ENCODE measurements around the gene FOXC1. TPM values are rescaled to one million over a fixed set of nuclear protein-coding genes. Genes with fewer than 3 reads are reported as not detected.

The FOXC1 gene
- total and polyA plus RNA-seq, 9 of the 15 experiments (the other 6 are each of a cell fraction or from before 2014, with no cell fraction given), result not detected

- ChIA-PET POLR2A (interaction anchor here (0.6 kb wide), 2 partner anchors 17 to 19 kb away, joined by 3 to 4 read pairs; no protein-coding TSS in a partner anchor), CTCF (ENCODE audit: low intra/inter-chr PET ratio) (no interaction called here)
- no peak for ATAC-seq
- H3K4me3 ChIP-seq, result no peak overlapping the region
- no peaks in the 10 kb centered on the region for H3K9me3 ChIP-seq (replicated peaks; ENCODE audit: control insufficient read depth, insufficient read depth, low read depth, low read length)
- H3K4me2 ChIP-seq (ENCODE audit: insufficient read depth, low read length), result no peak overlapping the region
- DNase-seq (ENCODE audit: extremely low read depth in 1 of 4, low spot score in 3 of 4), result no peak
- BruUV-seq (replicated peaks), result no TSS peak
- in situ Hi-C loops (cut with MboI) (no loop called here), intact Hi-C loops (cut with micrococcal nuclease) (no loop called here)
- 1% methylated on average over 6 of the region's 6 CpGs for WGBS (ENCODE audit: insufficient coverage, low coverage, missing lambda C conversion rate)
- no peak overlapping the region for H2AFZ ChIP-seq (ENCODE audit: low read depth, low read length)
- no peaks in the 10 kb centered on the region for H3K9me1 ChIP-seq (ENCODE audit: control insufficient read depth, insufficient read depth, low read length)
- TF ChIP-seq HDAC3 (IDR thresholded peaks at IDR 0.05; ENCODE audit: borderline replicate concordance, partially characterized antibody), result no peak
- no peak for TF ChIP-seq KAT2B (IDR thresholded peaks at IDR 0.05; ENCODE audit: low read depth, low read length)
- H3K36me3 ChIP-seq (ENCODE audit: control insufficient read depth, insufficient read depth, low read length), result no peaks in the 10 kb centered on the region
- H3K27me3 ChIP-seq (ENCODE audit: control insufficient read depth in 2 of 2, insufficient read depth in 2 of 2, low read length in 2 of 2), result peaks cover 24 to 44% of the 10 kb centered on the region in 2 experiments; a peak in 3 of 5 replicates
- H4K20me1 ChIP-seq (replicated peaks; ENCODE audit: control insufficient read depth, insufficient read depth, low read length), result no peaks in the 10 kb centered on the region
- no peaks in the 10 kb centered on the region for H3K79me2 ChIP-seq (ENCODE audit: control insufficient read depth, insufficient read depth, low read length)
- no peaks in the 10 kb centered on the region for H3K4me1 ChIP-seq (replicated peaks in 1 of 2; ENCODE audit: control insufficient read depth in 2 of 2, insufficient read depth in 2 of 2, low read length in 2 of 2)
- H3K9ac ChIP-seq (ENCODE audit: insufficient read depth in 1 of 2, low read depth in 2 of 2, low read length in 2 of 2), result no peak overlapping the region
- no peak for FAIRE-seq
- H3K27ac ChIP-seq (ENCODE audit: extremely low read depth, low read depth, low read length), result no peak overlapping the region
These were observed 34.9 kb upstream of the FOXC1 start for GRCh38 chr6:1574890-1575209.

- no peaks in the 10 kb centered on the region for H3K4me1 ChIP-seq (replicated peaks in 1 of 2; ENCODE audit: control insufficient read depth in 2 of 2, insufficient read depth in 2 of 2, low read length in 2 of 2)
- H3K9me3 ChIP-seq (replicated peaks; ENCODE audit: control insufficient read depth, insufficient read depth, low read depth, low read length), result no peaks in the 10 kb centered on the region
- no TSS peak for BruUV-seq (replicated peaks)
- no peaks in the 10 kb centered on the region for H3K36me3 ChIP-seq (ENCODE audit: control insufficient read depth, insufficient read depth, low read length)
- H3K27me3 ChIP-seq (ENCODE audit: control insufficient read depth in 2 of 2, insufficient read depth in 2 of 2, low read length in 2 of 2), result peaks cover 24 to 48% of the 10 kb centered on the region in 2 experiments; a peak in 3 of 5 replicates
- no peak overlapping the region for H3K27ac ChIP-seq (ENCODE audit: extremely low read depth, low read depth, low read length)
- CTCF ChIA-PET (ENCODE audit: low intra/inter-chr PET ratio), result no interaction called here
- FAIRE-seq (no peak), DNase-seq (ENCODE audit: extremely low read depth in 1 of 4, low spot score in 3 of 4) (no peak), ATAC-seq (no peak)
- intact Hi-C loops (cut with micrococcal nuclease), result no loop called here
- WGBS (ENCODE audit: insufficient coverage, low coverage, missing lambda C conversion rate), result 1% methylated on average over 16 of the region's 16 CpGs
- H2AFZ ChIP-seq (ENCODE audit: low read depth, low read length), result no peak overlapping the region
- H3K79me2 ChIP-seq (ENCODE audit: control insufficient read depth, insufficient read depth, low read length), result no peaks in the 10 kb centered on the region
- no peak overlapping the region for H3K4me3 ChIP-seq
- no peak overlapping the region for H3K4me2 ChIP-seq (ENCODE audit: insufficient read depth, low read length)
- H3K9me1 ChIP-seq (ENCODE audit: control insufficient read depth, insufficient read depth, low read length), result no peaks in the 10 kb centered on the region
- in situ Hi-C loops (cut with MboI), result no loop called here
- POLR2A ChIA-PET, result interaction anchor here (0.6 kb wide), 1 partner anchor 18 kb away, joined by 3 read pairs; no protein-coding TSS in a partner anchor
- no peaks in the 10 kb centered on the region for H4K20me1 ChIP-seq (replicated peaks; ENCODE audit: control insufficient read depth, insufficient read depth, low read length)
- no peak overlapping the region for H3K9ac ChIP-seq (ENCODE audit: insufficient read depth in 1 of 2, low read depth in 2 of 2, low read length in 2 of 2)
- no peak for TF ChIP-seq NEUROD1 (IDR thresholded peaks at IDR 0.05; ENCODE audit: borderline replicate concordance, low read depth, low read length, partially characterized antibody)
- TF ChIP-seq ZNF174 (CRISPR knock-in tag; IDR thresholded peaks at IDR 0.05), result no peak
- TF ChIP-seq CHAMP1 (IDR thresholded peaks at IDR 0.05), result no peak
- TF ChIP-seq ID3 (CRISPR knock-in tag; IDR thresholded peaks at IDR 0.05), result no peak
- TF ChIP-seq ID3 (tag; IDR thresholded peaks at IDR 0.05), result no peak
- TF ChIP-seq TCF7L2 (IDR thresholded peaks at IDR 0.05; ENCODE audit: low read depth, low read length), result no peak
- TF ChIP-seq PHF8 (IDR thresholded peaks at IDR 0.05; ENCODE audit: borderline replicate concordance, low read length), result no peak
- TF ChIP-seq NCOA1 (IDR thresholded peaks at IDR 0.05; ENCODE audit: low read depth), result no peak
- TF ChIP-seq DLX4 (CRISPR knock-in tag; IDR thresholded peaks at IDR 0.05), result no peak
- no peak for TF ChIP-seq ZFPM2 (CRISPR knock-in tag; IDR thresholded peaks at IDR 0.05)
These were observed 34.3 kb upstream of the FOXC1 start for GRCh38 chr6:1575210-1576041.

Measured in K562 (cell line).